CD4-positive, alpha-beta T cell (primary cell): ENCODE data around the gene TPRG1L. TPM values are rescaled to one million over a fixed set of nuclear protein-coding genes. Genes with fewer than 3 reads are reported as not detected.

Experiments used
- ATAC-seq: fragments of 200-7000 bp; cut with Tn5 transposase; one replicate; pipeline ENCODE4 v1.10.0; 2022; ENCODE audit warnings: mild to moderate bottlenecking; ENCODE audit not compliant: poor library complexity
- CTCF ChIA-PET: fragments of 350-600 bp; sonication (Branson Sonifier 250); formaldehyde crosslinking; loops from one replicate; lab custom pipeline; 2021; ENCODE audit warnings: antibody characterized with exemption, inconsistent platforms; lab: Charles Lee
- POLR2A ChIA-PET: fragments of 350-600 bp; sonication (Branson Sonifier 250); formaldehyde crosslinking; loops from one replicate; lab custom pipeline; 2021; ENCODE audit warnings: antibody characterized with exemption, inconsistent platforms; lab: Charles Lee
- DNase-seq, 14 experiments: peaks; one replicate each; pipeline ENCODE4 v3.0.0-alpha.2; 2013 to 2020; ENCODE audit warnings: mixed read lengths in 2 of 14
- H3K27ac ChIP-seq, 2 donors: one replicate each; pipeline versions ENCODE4 v1.5.1 to v1.7.0; 2013; ENCODE audit warnings: low read length in 2 of 2, low read depth in 1 of 2, mild to moderate bottlenecking in 1 of 2
- H3K27me3 ChIP-seq, 2 experiments: 1 replicate in 1 of 2; 2 replicates in 1 of 2; pipeline versions ENCODE4 v1.6.1 to v1.7.0; 2013; ENCODE audit warnings: low read length in 2 of 2, control low read depth in 1 of 2, mild to moderate bottlenecking in 1 of 2, moderate library complexity in 1 of 2; ENCODE audit not compliant: insufficient read depth in 2 of 2, control insufficient read depth in 1 of 2
- H3K36me3 ChIP-seq: one replicate; pipeline ENCODE4 v1.6.1; 2013; ENCODE audit warnings: low read length, control low read depth; ENCODE audit not compliant: insufficient read depth
- H3K4me1 ChIP-seq: one replicate; pipeline ENCODE4 v1.6.1; 2013; ENCODE audit warnings: low read length, control low read depth; ENCODE audit not compliant: insufficient read depth
- H3K4me3 ChIP-seq: one replicate; pipeline ENCODE4 v1.5.1; 2013; ENCODE audit warnings: mild to moderate bottlenecking, low read length, moderate library complexity
- H3K9me3 ChIP-seq, 2 experiments: 1 replicate in 1 of 2; 2 replicates in 1 of 2; pipeline versions ENCODE4 v1.6.1 to v1.7.0; 2013; ENCODE audit warnings: low read length in 2 of 2, mild to moderate bottlenecking in 2 of 2, control low read depth in 1 of 2, moderate library complexity in 1 of 2; ENCODE audit not compliant: control insufficient read depth in 1 of 2, insufficient read depth in 1 of 2
- H3K27ac Mint-ChIP-seq: one replicate; pipeline ENCODE4 v1.8.0; 2020; ENCODE audit warnings: mixed read lengths
- H3K27me3 Mint-ChIP-seq: one replicate; pipeline ENCODE4 v1.8.0; 2021; ENCODE audit warnings: mixed read lengths
- H3K36me3 Mint-ChIP-seq: one replicate; pipeline ENCODE4 v1.8.0; 2021; ENCODE audit warnings: low read depth, mixed read lengths
- H3K4me1 Mint-ChIP-seq: one replicate; pipeline ENCODE4 v1.8.0; 2021; ENCODE audit warnings: low read depth, mixed read lengths
- H3K4me3 Mint-ChIP-seq: one replicate; pipeline ENCODE4 v1.8.0; 2020; ENCODE audit warnings: mild to moderate bottlenecking, mixed read lengths
- H3K9me3 Mint-ChIP-seq: one replicate; pipeline ENCODE4 v1.8.0; 2020; ENCODE audit warnings: mixed read lengths
- CTCF ChIP-seq: fragments of 200-600 bp; IDR thresholded peaks from one replicate; pipeline ENCODE4 v1.8.0; 2022; ENCODE audit warnings: antibody characterized with exemption, mild to moderate bottlenecking
- intact Hi-C, 2 experiments: fragments of 100-400 bp; cut with DNase I in 1 of 2; cut with micrococcal nuclease in 1 of 2; formaldehyde crosslinking; loops; one replicate each; pipeline versions ENCODE4 v1.15.1 to v1.9.0; 2023 to 2025; cut with DNase I, micrococcal nuclease
- total RNA-seq, 174 experiments: library from RNA in 2 of 174; stranded (reverse) in 2 of 174; gene quantifications; one replicate each; pipeline ENCODE4 v1.2.3 and lab custom pipeline; 2021 to 2026

The TPRG1L gene
- total RNA-seq, 2 experiments from 2014 or later = 46.5 to 48.3 TPM

GRCh38 chr1:3614755-3615742 is 9.8 kb upstream of the TPRG1L start:
- H3K36me3 ChIP-seq = no peaks in the 10 kb centered on the region
- H3K4me1 ChIP-seq = peaks cover 24% of the 10 kb centered on the region
- no peak for ATAC-seq
- H3K9me3 Mint-ChIP-seq = no peaks in the 10 kb centered on the region
- peaks cover 11 to 13% of the 10 kb centered on the region in 2 experiments for H3K27me3 ChIP-seq
- H3K9me3 ChIP-seq = peaks cover 0 to 4% of the 10 kb centered on the region in 2 experiments
- intact Hi-C loops = loop anchor here in 1 of 2 experiments (1.0 kb wide), 1 partner anchor 50 kb away; no protein-coding TSS in a partner anchor
- peaks cover 42% of the 10 kb centered on the region for H3K27me3 Mint-ChIP-seq
- H3K27ac ChIP-seq = no peak overlapping the region
- H3K4me3 ChIP-seq = no peak overlapping the region
- ChIA-PET CTCF (interaction anchor here (1.0 to 1.2 kb wide), 2 partner anchors 33 to 162 kb away, joined by 3 to 5 read pairs; no protein-coding TSS in a partner anchor), POLR2A (no interaction called here)
- H3K27ac Mint-ChIP-seq = no peak overlapping the region
- peak; percentile 49 for TF ChIP-seq CTCF
- DNase-seq = peak in 4 of 14 experiments; percentile 16 to 40 (median 26)
- H3K4me1 Mint-ChIP-seq = peaks cover 28% of the 10 kb centered on the region
- no peak overlapping the region for H3K4me3 Mint-ChIP-seq
- no peaks in the 10 kb centered on the region for H3K36me3 Mint-ChIP-seq

GRCh38 chr1:3616861-3617260 is 8.0 kb upstream of the TPRG1L start:
- Histone ChIP-seq H3K4me1 (peaks cover 15% of the 10 kb centered on the region), H3K36me3 (no peaks in the 10 kb centered on the region), H3K27ac (no peak overlapping the region), H3K9me3 (no peaks in the 10 kb centered on the region), H3K27me3 (peaks cover 7% of the 10 kb centered on the region in 2 experiments), H3K4me3 (no peak overlapping the region)
- H3K36me3 Mint-ChIP-seq = no peaks in the 10 kb centered on the region
- TF ChIP-seq CTCF = no peak
- DNase-seq = no peak
- no peaks in the 10 kb centered on the region for H3K9me3 Mint-ChIP-seq
- no peak overlapping the region for H3K27ac Mint-ChIP-seq
- intact Hi-C loops = no loop called here
- no peak for ATAC-seq
- H3K27me3 Mint-ChIP-seq = peaks cover 33% of the 10 kb centered on the region
- POLR2A ChIA-PET = no interaction called here
- no peak overlapping the region for H3K4me3 Mint-ChIP-seq
- CTCF ChIA-PET = no interaction called here
- H3K4me1 Mint-ChIP-seq = peaks cover 27% of the 10 kb centered on the region

DNA sequence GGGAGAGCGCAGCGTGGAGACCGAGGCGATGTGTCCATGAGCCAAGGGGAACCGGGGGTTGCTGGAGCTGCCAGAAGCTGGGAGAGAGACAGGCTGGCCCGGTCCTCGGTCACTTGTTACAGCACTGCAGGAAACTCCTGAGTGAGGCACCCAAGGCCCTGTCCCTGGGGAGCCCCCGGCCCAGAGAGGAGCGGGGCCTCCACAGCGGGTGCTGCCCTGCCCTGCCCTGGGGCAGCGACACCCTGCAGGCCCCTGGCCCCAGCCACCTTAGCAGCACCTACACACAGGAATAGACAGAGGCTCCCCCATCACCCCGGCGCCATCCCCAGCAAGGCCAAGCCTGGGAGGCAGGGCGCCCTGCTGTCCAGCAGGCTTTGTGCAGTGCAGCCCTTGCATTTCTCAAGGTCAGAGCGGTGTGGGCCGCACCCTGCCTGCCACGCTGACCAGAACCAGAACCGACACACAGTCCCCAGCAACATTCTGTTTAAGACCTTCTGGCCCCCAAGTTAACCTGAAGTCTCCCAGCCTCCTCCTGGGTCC is 6.9 kb upstream of the TPRG1L start:
- peaks cover 0 to 2% of the 10 kb centered on the region in 2 experiments for H3K27me3 ChIP-seq
- Mint-ChIP-seq H3K27ac (no peak overlapping the region), H3K27me3 (peaks cover 26% of the 10 kb centered on the region), H3K4me3 (no peak overlapping the region), H3K4me1 (peaks cover 29% of the 10 kb centered on the region), H3K36me3 (no peaks in the 10 kb centered on the region), H3K9me3 (no peaks in the 10 kb centered on the region)
- peaks cover 3% of the 10 kb centered on the region for H3K36me3 ChIP-seq
- H3K9me3 ChIP-seq = no peaks in the 10 kb centered on the region
- no peak overlapping the region for H3K4me3 ChIP-seq
- ChIA-PET CTCF (interaction anchor here (1.4 kb wide), 1 partner anchor 127 kb away, joined by 12 read pairs; no protein-coding TSS in a partner anchor), POLR2A (no interaction called here)
- no peak for DNase-seq
- no peak for TF ChIP-seq CTCF
- ATAC-seq = no peak
- H3K27ac ChIP-seq = no peak overlapping the region
- H3K4me1 ChIP-seq = peaks cover 17% of the 10 kb centered on the region
- intact Hi-C loops = no loop called here
